ENCODE data around the gene DRP2. TPM values are rescaled to one million over a fixed set of nuclear protein-coding genes. Genes with fewer than 3 reads are reported as not detected.
"Not testable (repeated sequence)": the region's sequence is repeated elsewhere in the genome, so short reads cannot be mapped to it uniquely, and the experiment has no call there.

Gene DRP2
- total RNA-seq (1 to 10 TPM; 4.8 to 7.1 (median 6.4) TPM), polyA plus RNA-seq (under 1 TPM in 2 of 3 donors, not detected in 1; 0.48 to 0.60 TPM)

GRCh38 chrX:101219116-101219863 lies at the start of gene DRP2:
TSS of gene DRP2 (plus strand) at chrX:101219786. CDS start at chrX:101231648, 11,862 bp downstream.
- no peaks in the 10 kb centered on the region for H3K4me1 ChIP-seq
- peak within 1 kb of the TSS in 3 of 4 donors; percentile 21 to 33 (median 26) for H3K4me3 ChIP-seq
- no peaks in the 10 kb centered on the region for H3K27me3 ChIP-seq
- intact Hi-C loops (cut with DNase I), result no loop called here
- no peak for DNase-seq
- peak within 1 kb of the TSS in 3 of 4 donors; percentile 55 to 64 (median 61) for H3K27ac ChIP-seq
- no peaks in the 10 kb centered on the region for H3K9me3 ChIP-seq
- TF ChIP-seq EP300 (IDR thresholded peaks at IDR 0.05) (no peak), CTCF (IDR thresholded peaks at IDR 0.05) (no peak), POLR2AphosphoS5 (IDR thresholded peaks at IDR 0.05) (no peak), POLR2A (IDR thresholded peaks at IDR 0.05) (no peak)
- no peaks in the 10 kb centered on the region for H3K36me3 ChIP-seq
- 80 to 88% methylated on average over 7 of the region's 7 CpGs for WGBS, 2 donors

GRCh38 chrX:101171883-101172400 lies 47.6 kb upstream of the DRP2 start:
- WGBS, 2 donors, result 77% methylated on average over 4 of the region's 4 CpGs
- no peaks in the 10 kb centered on the region for H3K27me3 ChIP-seq
- DNase-seq, result no peak
- H3K9me3 ChIP-seq, result no peaks in the 10 kb centered on the region
- H3K27ac ChIP-seq, result no peak overlapping the region
- H3K36me3 ChIP-seq, result no peaks in the 10 kb centered on the region
- TF ChIP-seq POLR2AphosphoS5 (IDR thresholded peaks at IDR 0.05), result no peak
- no peak for TF ChIP-seq POLR2A (IDR thresholded peaks at IDR 0.05)
- TF ChIP-seq CTCF (IDR thresholded peaks at IDR 0.05), result no peak
- TF ChIP-seq EP300 (IDR thresholded peaks at IDR 0.05), result no peak
- H3K4me3 ChIP-seq, result no peak overlapping the region
- intact Hi-C loops (cut with DNase I), result no loop called here
- H3K4me1 ChIP-seq, result no peaks in the 10 kb centered on the region

- no peaks in the 10 kb centered on the region for H3K9me3 ChIP-seq
- H3K27ac ChIP-seq, result no peak overlapping the region
- H3K4me3 ChIP-seq, result no peak overlapping the region
- H3K36me3 ChIP-seq, result no peaks in the 10 kb centered on the region
- intact Hi-C loops (cut with DNase I), result no loop called here
- WGBS, 2 donors, result 80 to 88% methylated on average over 3 of the region's 3 CpGs
- no peaks in the 10 kb centered on the region for H3K27me3 ChIP-seq
- no peak for DNase-seq
- no peaks in the 10 kb centered on the region for H3K4me1 ChIP-seq
- no peak for TF ChIP-seq CTCF (IDR thresholded peaks at IDR 0.05)
- TF ChIP-seq EP300 (IDR thresholded peaks at IDR 0.05), result no peak
- TF ChIP-seq POLR2A (IDR thresholded peaks at IDR 0.05), result no peak
- no peak for TF ChIP-seq POLR2AphosphoS5 (IDR thresholded peaks at IDR 0.05)
These were observed 43.1 kb upstream of the DRP2 start for GRCh38 chrX:101176439-101176838.

- H3K36me3 ChIP-seq; H3K27ac ChIP-seq; intact Hi-C loops (cut with DNase I); H3K4me3 ChIP-seq; DNase-seq; H3K27me3 ChIP-seq; H3K4me1 ChIP-seq; H3K9me3 ChIP-seq: not testable (repeated sequence)
- 75 to 85% methylated on average over 2 of the region's 2 CpGs for WGBS, 2 donors
These were observed 34.7 kb upstream of the DRP2 start for GRCh38 chrX:101184876-101185275.

GRCh38 chrX:101187961-101188360 lies 31.6 kb upstream of the DRP2 start:
- H3K9me3 ChIP-seq; H3K27me3 ChIP-seq; intact Hi-C loops (cut with DNase I); H3K4me1 ChIP-seq; H3K4me3 ChIP-seq; H3K36me3 ChIP-seq; H3K27ac ChIP-seq; DNase-seq: not testable (repeated sequence)
- 21 to 67% methylated on average over 5 of the region's 5 CpGs for WGBS, 2 donors
